Measurements from ENCODE around the gene CD274. TPM values are rescaled to one million over a fixed set of nuclear protein-coding genes. Genes with fewer than 3 reads are reported as not detected.

CD274 gene
- total and polyA plus RNA-seq, 7 experiments from 2014 or later: 2.0 to 38.7 (median 6.6) TPM

GRCh38 chr9:5436441-5436840 lies 13.9 kb upstream of the CD274 start:
- no peaks in the 10 kb centered on the region for H3K9me3 Mint-ChIP-seq
- H3K9me3 ChIP-seq (ENCODE audit: control insufficient read depth in 2 of 3, low read length in 3 of 3): no peaks in the 10 kb centered on the region
- peaks cover 0 to 36% (median 16%) of the 10 kb centered on the region in 5 donors for H3K36me3 Mint-ChIP-seq
- H3K4me1 Mint-ChIP-seq: peaks cover 7 to 45% (median 38%) of the 10 kb centered on the region in 7 donors
- peak overlapping the region; percentile 90 to 100 (median 98) for H3K27ac Mint-ChIP-seq
- peaks cover 18 to 19% of the 10 kb centered on the region in 2 donors for H3K4me1 ChIP-seq (ENCODE audit: control insufficient read depth in 2 of 2, insufficient read depth in 2 of 2, low read length in 2 of 2)
- ChIA-PET CTCF (interaction anchor here (0.8 to 4.3 kb wide), 5 partner anchors 10 to 153 kb away, joined by 3 to 22 read pairs (median 4); partner anchors contain the start of gene CD274), POLR2A (interaction anchor here (0.9 to 5.3 kb wide), 9 partner anchors 10 to 192 kb away, joined by 3 to 73 read pairs (median 8); partner anchors contain the start of genes CD274 and RIC1)
- ATAC-seq: no peak
- peak overlapping the region; percentile 86 to 98 (median 96) for H3K4me3 Mint-ChIP-seq
- H3K4me3 ChIP-seq (ENCODE audit: low read length): no peak overlapping the region
- no peak for DNase-seq
- intact Hi-C loops (cut with micrococcal nuclease): loop anchor here (2.0 to 5.0 kb wide), 11 partner anchors 99 to 1909 kb away; partner anchors contain the start of genes AK3 (in 2 of the 2), RFX3 (in 2 of the 2), ERMP1 (in 1 of the 2) and KDM4C (in 1 of the 2)
- H3K27me3 ChIP-seq (ENCODE audit: control insufficient read depth in 2 of 2, insufficient read depth in 2 of 2, low read length in 2 of 2): no peaks in the 10 kb centered on the region
- H3K36me3 ChIP-seq (ENCODE audit: control insufficient read depth in 2 of 3, insufficient read depth in 3 of 3, low read length in 3 of 3): peaks cover 0 to 19% (median 0%) of the 10 kb centered on the region in 3 experiments
- H3K27ac ChIP-seq (ENCODE audit: low read depth, low read length): no peak overlapping the region
- H3K27me3 Mint-ChIP-seq: no peaks in the 10 kb centered on the region

- Mint-ChIP-seq H3K27ac (peak within 1 kb of the TSS; percentile 90 to 100 (median 98)), H3K9me3 (no peaks in the 10 kb centered on the region), H3K4me3 (peak within 1 kb of the TSS; percentile 86 to 98 (median 96)), H3K4me1 (peaks cover 7 to 50% (median 36%) of the 10 kb centered on the region in 7 donors), H3K27me3 (no peaks in the 10 kb centered on the region), H3K36me3 (peaks cover 0 to 27% (median 10%) of the 10 kb centered on the region in 5 donors)
- peak; percentile 77 to 91 (median 89) for DNase-seq
- peak within 1 kb of the TSS; percentile 81 for H3K27ac ChIP-seq (ENCODE audit: low read depth, low read length)
- ChIA-PET POLR2A (interaction anchor here (0.6 to 5.3 kb wide), 27 partner anchors 9 to 1911 kb away, joined by 3 to 73 read pairs (median 4); partner anchors contain the start of genes CD274, RCL1, RFX3 and RIC1), CTCF (interaction anchor here (0.6 to 4.3 kb wide), 9 partner anchors 11 to 443 kb away, joined by 3 to 22 read pairs (median 4); partner anchors contain the start of gene CD274)
- H3K27me3 ChIP-seq (ENCODE audit: control insufficient read depth in 2 of 2, insufficient read depth in 2 of 2, low read length in 2 of 2): no peaks in the 10 kb centered on the region
- peaks cover 0 to 9% (median 0%) of the 10 kb centered on the region in 3 experiments for H3K36me3 ChIP-seq (ENCODE audit: control insufficient read depth in 2 of 3, insufficient read depth in 3 of 3, low read length in 3 of 3)
- ATAC-seq: peak; percentile 96
- no peaks in the 10 kb centered on the region for H3K9me3 ChIP-seq (ENCODE audit: control insufficient read depth in 2 of 3, low read length in 3 of 3)
- H3K4me1 ChIP-seq (ENCODE audit: control insufficient read depth in 2 of 2, insufficient read depth in 2 of 2, low read length in 2 of 2): peaks cover 18 to 19% of the 10 kb centered on the region in 2 donors
- intact Hi-C loops (cut with micrococcal nuclease): loop anchor here (1.0 to 5.0 kb wide), 21 partner anchors 9 to 1910 kb away; partner anchors contain the start of genes AK3 (in 2 of the 2), CD274 (in 2 of the 2), JAK2 (in 2 of the 2) and RCL1 (in 2 of the 2)
- peak within 1 kb of the TSS; percentile 84 for H3K4me3 ChIP-seq (ENCODE audit: low read length)
Observed at GRCh38 chr9:5437254-5438216, 12.8 kb upstream of the CD274 start, which contains the start of gene PLGRKT. PLGRKT (minus strand) TSS chr9:5437925; CDS start chr9:5431977, 5,948 bp downstream.

- Mint-ChIP-seq H3K36me3 (peaks cover 0 to 19% (median 10%) of the 10 kb centered on the region in 5 donors), H3K27me3 (no peaks in the 10 kb centered on the region), H3K4me3 (peak overlapping the region; percentile 86 to 98 (median 96)), H3K9me3 (no peaks in the 10 kb centered on the region), H3K4me1 (peaks cover 7 to 54% (median 36%) of the 10 kb centered on the region in 7 donors), H3K27ac (peak overlapping the region; percentile 90 to 100 (median 98))
- H3K27ac ChIP-seq (ENCODE audit: low read depth, low read length): peak overlapping the region; percentile 81
- ATAC-seq (peak; percentile 54), DNase-seq (peak in 2 of 9 donors; percentile 68 to 74)
- H3K9me3 ChIP-seq (ENCODE audit: control insufficient read depth in 2 of 3, low read length in 3 of 3): no peaks in the 10 kb centered on the region
- ChIA-PET POLR2A (interaction anchor here (0.6 to 5.3 kb wide), 19 partner anchors 11 to 1912 kb away, joined by 3 to 73 read pairs (median 5); partner anchors contain the start of genes CD274, RCL1, RFX3 and RIC1), CTCF (interaction anchor here (0.6 to 4.3 kb wide), 7 partner anchors 12 to 252 kb away, joined by 3 to 22 read pairs (median 10); partner anchors contain the start of genes CD274 and INSL6)
- peaks cover 0 to 9% (median 0%) of the 10 kb centered on the region in 3 experiments for H3K36me3 ChIP-seq (ENCODE audit: control insufficient read depth in 2 of 3, insufficient read depth in 3 of 3, low read length in 3 of 3)
- H3K27me3 ChIP-seq (ENCODE audit: control insufficient read depth in 2 of 2, insufficient read depth in 2 of 2, low read length in 2 of 2): no peaks in the 10 kb centered on the region
- peaks cover 18 to 19% of the 10 kb centered on the region in 2 donors for H3K4me1 ChIP-seq (ENCODE audit: control insufficient read depth in 2 of 2, insufficient read depth in 2 of 2, low read length in 2 of 2)
- peak overlapping the region; percentile 84 for H3K4me3 ChIP-seq (ENCODE audit: low read length)
- intact Hi-C loops (cut with micrococcal nuclease): loop anchor here (1.0 to 5.0 kb wide), 12 partner anchors 8 to 1911 kb away; partner anchors contain the start of genes JAK2 (in 2 of the 2), RFX3 (in 2 of the 2), AK3 (in 1 of the 2) and CD274 (in 1 of the 2)
Observed at GRCh38 chr9:5438301-5439162, 11.8 kb upstream of the CD274 start.

- POLR2A ChIA-PET: interaction anchor here (0.6 to 5.3 kb wide), 3 partner anchors 9 to 297 kb away, joined by 4 to 73 read pairs (median 50); partner anchors contain the start of gene CD274
- no peak for ATAC-seq
- H3K4me1 Mint-ChIP-seq: peaks cover 7 to 57% (median 31%) of the 10 kb centered on the region in 7 donors
Observed at GRCh38 chr9:5440426-5440825, 9.9 kb upstream of the CD274 start.

DNA sequence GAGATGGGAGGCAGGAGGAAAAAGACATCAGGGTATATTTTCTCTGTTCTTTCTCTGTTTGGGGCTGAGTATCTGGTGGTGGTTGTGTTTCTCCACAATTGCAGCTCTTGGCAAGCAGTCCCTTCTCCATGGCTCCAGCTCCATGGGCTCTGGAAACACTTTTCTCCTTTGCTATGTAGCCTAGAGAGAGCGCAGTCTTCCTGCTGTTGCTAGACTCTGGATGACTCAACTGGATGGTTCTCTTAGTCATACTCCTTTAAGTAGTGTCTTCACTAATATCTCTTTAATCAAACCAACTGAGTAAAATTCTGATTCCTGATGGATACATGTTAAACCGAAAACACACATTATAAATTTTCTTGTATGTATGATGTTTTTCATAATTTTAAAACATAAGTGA lies 9.3 kb upstream of the CD274 start:
- no peaks in the 10 kb centered on the region for H3K36me3 ChIP-seq (ENCODE audit: control insufficient read depth in 2 of 3, insufficient read depth in 3 of 3, low read length in 3 of 3)
- peak overlapping the region in 2 of 9 donors; percentile 12 to 60 for H3K27ac Mint-ChIP-seq

More at GRCh38 chr9:5440426-5440825, 9.9 kb upstream of the CD274 start:
- intact Hi-C loops (cut with micrococcal nuclease): loop anchor here (5.0 to 10.0 kb wide), 2 partner anchors 356 to 1058 kb away; no protein-coding TSS in a partner anchor
- H3K4me3 Mint-ChIP-seq: no peak overlapping the region
- Histone ChIP-seq H3K27ac (ENCODE audit: low read depth, low read length) (no peak overlapping the region), H3K4me1 (ENCODE audit: control insufficient read depth in 2 of 2, insufficient read depth in 2 of 2, low read length in 2 of 2) (peaks cover 18 to 19% of the 10 kb centered on the region in 2 donors), H3K4me3 (ENCODE audit: low read length) (no peak overlapping the region), H3K36me3 (ENCODE audit: control insufficient read depth in 2 of 3, insufficient read depth in 3 of 3, low read length in 3 of 3) (peaks cover 0 to 6% (median 0%) of the 10 kb centered on the region in 3 experiments), H3K27me3 (ENCODE audit: control insufficient read depth in 2 of 2, insufficient read depth in 2 of 2, low read length in 2 of 2) (no peaks in the 10 kb centered on the region), H3K9me3 (ENCODE audit: control insufficient read depth in 2 of 3, low read length in 3 of 3) (no peaks in the 10 kb centered on the region)
- peaks cover 0 to 17% (median 3%) of the 10 kb centered on the region in 5 donors for H3K36me3 Mint-ChIP-seq
- no peak for DNase-seq
- H3K9me3 Mint-ChIP-seq: peaks cover 0 to 3% (median 0%) of the 10 kb centered on the region in 11 donors
- H3K27ac Mint-ChIP-seq: peak overlapping the region in 2 of 9 donors; percentile 66 to 74
- CTCF ChIA-PET: interaction anchor here (0.7 to 4.3 kb wide), 5 partner anchors 10 to 253 kb away, joined by 3 to 21 read pairs (median 10); partner anchors contain the start of genes CD274 and INSL6
- no peaks in the 10 kb centered on the region for H3K27me3 Mint-ChIP-seq

More for the DNA sequence above, 9.3 kb upstream of the CD274 start:
- H3K4me1 ChIP-seq (ENCODE audit: control insufficient read depth in 2 of 2, insufficient read depth in 2 of 2, low read length in 2 of 2): peaks cover 18 to 19% of the 10 kb centered on the region in 2 donors
- Mint-ChIP-seq H3K4me1 (peaks cover 7 to 54% (median 28%) of the 10 kb centered on the region in 7 donors), H3K36me3 (peaks cover 0 to 12% (median 0%) of the 10 kb centered on the region in 5 donors), H3K9me3 (peaks cover 0 to 3% (median 0%) of the 10 kb centered on the region in 11 donors), H3K27me3 (no peaks in the 10 kb centered on the region), H3K4me3 (no peak overlapping the region)
- CTCF ChIA-PET: interaction anchor here (0.5 to 4.3 kb wide), 6 partner anchors 9 to 254 kb away, joined by 3 to 21 read pairs (median 4); partner anchors contain the start of genes CD274 and INSL6
- DNase-seq: no peak
- intact Hi-C loops (cut with micrococcal nuclease): loop anchor here (5.0 to 10.0 kb wide), 2 partner anchors 356 to 1059 kb away; no protein-coding TSS in a partner anchor
- POLR2A ChIA-PET: interaction anchor here (5.1 to 5.3 kb wide), 2 partner anchors 8 to 147 kb away, joined by 50 to 73 read pairs; partner anchors contain the start of gene CD274
- no peaks in the 10 kb centered on the region for H3K9me3 ChIP-seq (ENCODE audit: control insufficient read depth in 2 of 3, low read length in 3 of 3)
- H3K27me3 ChIP-seq (ENCODE audit: control insufficient read depth in 2 of 2, insufficient read depth in 2 of 2, low read length in 2 of 2): no peaks in the 10 kb centered on the region
- no peak overlapping the region for H3K27ac ChIP-seq (ENCODE audit: low read depth, low read length)
- H3K4me3 ChIP-seq (ENCODE audit: low read length): no peak overlapping the region
- ATAC-seq: no peak

Data from naive thymus-derived CD4-positive, alpha-beta T cell (primary cell).